GM12865 (cell line): Measurements from ENCODE around the gene C1orf56.

ENCODE experiments used
- DNase-seq: peaks from one replicate; pipeline ENCODE4 v3.0.0; 2010; ENCODE audit warnings: low read depth
- H3K4me3 ChIP-seq: 2 replicates; pipeline ENCODE4 v1.5.1; 2011; ENCODE audit warnings: mild to moderate bottlenecking, low read depth, low read length, control low read depth
- CTCF ChIP-seq: IDR thresholded peaks from 2 replicates; pipeline ENCODE4 v1.5.1; 2011; ENCODE audit warnings: low read length, control low read depth, low read depth, inconsistent platforms; ENCODE audit not compliant: insufficient read depth; ENCODE audit errors: missing control alignments

C1orf56 gene

GRCh38 chr1:151060657-151061421 lies 13.3 kb downstream of the C1orf56 start:
- no peak for TF ChIP-seq CTCF
- H3K4me3 ChIP-seq: peak overlapping the region; percentile 92
- no peak for DNase-seq

- H3K4me3 ChIP-seq: no peak overlapping the region
- no peak for DNase-seq
- TF ChIP-seq CTCF: no peak
Measured at GRCh38 chr1:151061704-151062103, 14.2 kb downstream of the C1orf56 start.

GRCh38 chr1:151062741-151063371 lies 15.3 kb downstream of the C1orf56 start:
- no peak for TF ChIP-seq CTCF
- H3K4me3 ChIP-seq: no peak overlapping the region
- no peak for DNase-seq

- no peak for TF ChIP-seq CTCF
- H3K4me3 ChIP-seq: no peak overlapping the region
- no peak for DNase-seq
Measured at GRCh38 chr1:151065089-151065645, 17.6 kb downstream of the C1orf56 start.

- no peak overlapping the region for H3K4me3 ChIP-seq
- no peak for DNase-seq
- TF ChIP-seq CTCF: no peak
Measured at GRCh38 chr1:151067185-151067584, 19.6 kb downstream of the C1orf56 start.

GRCh38 chr1:151069103-151069486 lies 21.5 kb downstream of the C1orf56 start:
- no peak overlapping the region for H3K4me3 ChIP-seq
- no peak for DNase-seq
- TF ChIP-seq CTCF: no peak
